Esophagus squamous epithelium (tissue), 4 donors: ENCODE results near the gene CDH6.

Source experiments
- CTCF ChIP-seq, 6 experiments: fragments of 450-650 bp in 4 of 6; fragments of 200-600 bp in 2 of 6; sonication (generic) in 2 of 6; IDR thresholded peaks; one replicate each; pipeline ENCODE4 v1.5.1; 2016 to 2019; ENCODE audit warnings: antibody characterized with exemption in 6 of 6, mild to moderate bottlenecking in 4 of 6, moderate library complexity in 4 of 6
- POLR2A ChIP-seq, 4 donors: fragments of 450-650 bp; IDR thresholded peaks; one replicate each; pipeline ENCODE4 v1.6.1; 2017; ENCODE audit warnings: antibody characterized with exemption in 4 of 4, mild to moderate bottlenecking in 4 of 4, moderate library complexity in 3 of 4

GRCh38 chr5:31226651-31227050, 33.2 kb downstream of the CDH6 start:
- TF ChIP-seq CTCF (IDR thresholded peaks at IDR 0.05) (no peak), POLR2A (IDR thresholded peaks at IDR 0.05) (no peak)
